T-helper 22 cell (primary cell): Measurements from ENCODE around the gene ATP1B1.

Experiments used
- DNase-seq: peaks from one replicate; pipeline ENCODE4 v3.0.0-alpha.2; 2020; ENCODE audit warnings: low read depth

The ATP1B1 gene

GRCh38 chr1:169106095-169106920, at the start of gene ATP1B1:
ATP1B1 (plus strand) TSS chr1:169106690; CDS start chr1:169106830, 140 bp downstream.
- peak; percentile 69 for DNase-seq

DNA sequence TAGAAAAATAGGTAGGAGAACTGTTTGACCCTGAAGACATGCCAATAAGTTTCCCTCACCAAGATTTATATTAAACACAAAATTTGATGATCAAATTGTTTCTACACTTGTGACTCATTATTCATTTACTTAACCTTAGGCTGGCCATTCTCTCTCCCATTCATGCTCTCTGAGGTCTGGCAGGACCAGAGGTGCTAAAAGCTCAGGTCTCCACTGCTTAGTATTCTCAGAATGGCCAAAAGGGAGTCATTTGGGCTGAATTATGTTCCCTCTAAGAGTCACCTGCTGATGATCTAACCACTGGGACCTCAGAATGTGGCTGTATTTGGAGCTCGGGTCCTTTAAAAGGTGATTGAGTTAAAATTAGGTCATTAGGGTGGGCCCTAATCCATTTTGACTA, 47.1 kb upstream of the ATP1B1 start:
- no peak for DNase-seq

DNA sequence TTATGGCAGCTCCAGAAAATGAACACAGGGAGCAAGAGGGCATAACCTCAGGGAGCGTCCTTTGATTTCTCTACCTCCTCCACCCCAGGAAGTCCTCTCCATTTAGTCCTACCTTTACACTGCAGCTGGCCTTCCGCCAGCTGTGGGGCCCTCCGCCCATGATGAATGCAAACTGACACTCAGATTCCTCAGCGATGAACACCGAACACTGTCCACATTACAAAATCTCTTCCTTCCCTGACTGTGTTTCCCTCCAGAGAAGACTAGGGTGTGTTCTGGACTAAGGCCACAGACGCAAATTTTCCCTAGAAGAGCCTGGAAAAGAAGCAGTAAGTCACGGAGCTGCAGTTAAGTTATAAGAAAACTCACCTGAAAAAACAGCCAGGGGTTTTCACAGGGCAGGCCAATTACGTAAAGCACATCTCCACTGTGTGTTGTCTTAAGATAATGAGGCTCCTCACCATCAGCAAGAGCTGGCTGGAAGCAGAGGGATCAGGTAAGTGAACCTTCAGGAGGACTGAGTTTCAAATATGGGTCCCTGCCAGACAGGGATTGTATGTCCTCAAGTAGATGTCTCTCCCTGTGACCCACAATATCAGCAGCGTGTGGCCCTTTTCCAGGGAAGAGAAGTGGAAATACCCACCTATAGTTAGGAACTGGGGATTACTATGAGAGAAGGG, 46.3 kb upstream of the ATP1B1 start:
- no peak for DNase-seq

DNA sequence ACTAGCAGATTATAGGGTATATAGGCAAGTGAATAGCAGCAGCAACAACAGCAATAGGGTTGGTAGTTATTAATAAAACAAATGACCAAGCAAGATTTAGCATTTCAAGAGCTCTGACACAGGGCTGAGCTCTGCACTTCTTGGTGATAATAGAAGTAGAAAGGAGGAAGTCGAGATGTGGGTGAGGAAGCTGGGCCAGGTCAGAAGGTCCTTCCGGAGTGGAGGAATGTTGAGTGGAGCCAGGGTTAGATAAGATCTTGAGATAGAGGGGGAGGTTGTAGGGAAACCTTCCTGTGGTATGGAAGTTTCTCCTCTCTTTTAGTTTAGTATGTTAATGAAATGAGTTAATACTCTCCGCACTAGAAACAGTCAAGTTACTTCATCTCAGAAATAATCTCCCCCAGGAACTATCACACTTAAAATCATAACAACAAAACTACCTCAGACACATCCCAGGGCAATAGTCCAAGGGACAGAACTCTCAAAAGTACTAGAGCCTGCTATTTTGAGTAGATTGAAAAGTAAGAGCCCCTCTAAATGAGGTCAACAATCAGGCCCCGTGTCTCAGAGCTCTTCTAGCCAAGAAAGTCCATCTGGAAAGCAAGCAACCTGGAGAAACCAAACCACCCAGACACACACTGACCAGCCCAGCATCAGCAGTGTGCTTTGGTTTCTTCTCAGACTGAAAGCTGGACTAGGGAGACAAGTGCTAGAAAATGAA, 45.4 kb upstream of the ATP1B1 start:
- DNase-seq: no peak

DNA sequence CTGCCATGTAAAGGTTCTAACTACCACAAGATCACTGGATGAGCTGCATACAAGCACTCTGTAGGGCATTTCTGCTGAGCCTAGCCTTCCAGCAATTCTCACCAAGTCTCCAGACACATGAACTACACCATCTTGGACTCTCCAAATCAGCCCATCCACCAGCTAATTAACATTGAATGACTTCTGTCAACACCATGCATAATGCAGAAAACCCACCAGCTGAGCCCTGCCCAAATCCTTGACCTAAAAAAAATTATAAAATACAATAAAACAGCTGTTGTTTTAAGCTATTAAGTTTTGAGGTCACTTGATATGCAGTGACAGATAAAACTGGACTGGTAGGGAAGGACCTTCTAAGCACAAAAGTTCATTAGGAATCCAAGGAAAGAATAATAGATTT, 44.3 kb upstream of the ATP1B1 start:
- DNase-seq: no peak

DNA sequence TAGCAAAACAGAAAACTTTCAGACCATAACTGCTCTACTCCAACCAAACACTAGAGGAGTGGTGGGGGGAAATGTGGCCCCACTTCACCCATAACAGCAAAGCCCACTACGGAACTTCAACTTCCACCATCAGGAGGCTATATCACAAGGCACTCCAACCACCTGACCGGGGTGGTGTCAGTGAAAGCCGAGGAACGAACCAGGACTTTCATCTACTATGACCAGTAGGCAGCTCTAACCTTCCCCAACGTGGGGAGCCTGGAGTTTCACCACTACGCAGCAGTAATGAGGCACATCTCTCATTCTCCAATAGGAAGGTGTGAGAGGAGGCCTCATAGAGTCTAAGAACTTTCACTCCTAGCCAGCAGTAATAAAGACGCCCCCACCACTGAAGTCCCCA, 42.4 kb upstream of the ATP1B1 start:
- no peak for DNase-seq

GRCh38 chr1:169070547-169070946, 35.9 kb upstream of the ATP1B1 start:
- DNase-seq: no peak

DNA sequence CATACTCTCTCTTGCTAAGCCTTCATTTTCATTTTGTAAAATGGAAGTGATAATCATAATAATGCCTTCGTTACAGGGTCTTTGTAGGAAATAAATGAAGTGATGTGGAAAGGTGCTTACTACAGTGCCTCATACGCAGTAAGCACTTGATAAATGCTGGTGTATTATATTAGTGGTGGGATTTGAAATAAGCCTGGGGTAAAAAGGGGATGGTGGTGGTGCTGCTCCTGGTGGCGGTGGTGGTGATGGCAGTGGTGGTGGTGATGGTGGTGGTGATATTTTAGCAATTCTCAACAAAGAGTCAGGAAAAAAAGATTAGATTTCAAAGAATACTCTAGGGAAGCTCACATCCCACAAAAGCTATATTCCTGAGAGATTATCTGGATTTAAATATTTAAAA, 35.5 kb upstream of the ATP1B1 start:
- no peak for DNase-seq

DNA sequence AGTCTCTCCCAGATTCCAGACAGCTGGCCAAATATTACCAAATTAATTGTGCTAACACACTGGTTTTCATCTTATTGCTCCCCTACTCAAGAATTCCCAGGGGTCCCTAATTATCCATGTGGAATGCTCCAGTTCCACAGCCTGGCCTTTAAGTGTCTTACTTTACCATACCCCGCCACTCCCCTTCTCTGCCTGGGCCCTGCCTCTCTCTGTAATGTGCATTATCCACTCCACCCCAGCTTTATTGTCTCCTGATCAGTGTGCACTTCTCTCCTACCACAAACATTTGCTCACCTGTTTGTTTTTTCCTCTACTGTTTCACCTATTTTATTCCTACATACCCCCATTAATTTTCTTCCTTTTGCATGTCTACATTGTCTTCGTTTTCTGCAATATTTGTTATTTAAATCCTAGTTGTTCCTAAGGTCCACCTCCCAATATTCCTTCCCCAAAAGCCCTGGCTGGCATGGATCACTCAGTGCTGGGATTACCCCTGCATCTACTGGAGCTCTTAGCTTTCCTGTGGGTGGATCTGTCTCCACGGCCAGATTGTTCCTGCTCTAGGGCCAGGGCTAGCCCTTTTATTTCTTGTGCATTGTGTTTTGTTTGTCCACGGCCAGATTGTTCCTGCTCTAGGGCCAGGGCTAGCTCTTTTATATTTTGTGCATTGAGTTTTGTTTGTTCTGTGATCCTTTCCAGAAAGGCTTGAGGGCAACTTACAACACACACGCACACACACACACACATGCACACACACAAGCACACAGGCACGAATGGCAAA, 33.4 kb upstream of the ATP1B1 start:
- DNase-seq: no peak

DNA sequence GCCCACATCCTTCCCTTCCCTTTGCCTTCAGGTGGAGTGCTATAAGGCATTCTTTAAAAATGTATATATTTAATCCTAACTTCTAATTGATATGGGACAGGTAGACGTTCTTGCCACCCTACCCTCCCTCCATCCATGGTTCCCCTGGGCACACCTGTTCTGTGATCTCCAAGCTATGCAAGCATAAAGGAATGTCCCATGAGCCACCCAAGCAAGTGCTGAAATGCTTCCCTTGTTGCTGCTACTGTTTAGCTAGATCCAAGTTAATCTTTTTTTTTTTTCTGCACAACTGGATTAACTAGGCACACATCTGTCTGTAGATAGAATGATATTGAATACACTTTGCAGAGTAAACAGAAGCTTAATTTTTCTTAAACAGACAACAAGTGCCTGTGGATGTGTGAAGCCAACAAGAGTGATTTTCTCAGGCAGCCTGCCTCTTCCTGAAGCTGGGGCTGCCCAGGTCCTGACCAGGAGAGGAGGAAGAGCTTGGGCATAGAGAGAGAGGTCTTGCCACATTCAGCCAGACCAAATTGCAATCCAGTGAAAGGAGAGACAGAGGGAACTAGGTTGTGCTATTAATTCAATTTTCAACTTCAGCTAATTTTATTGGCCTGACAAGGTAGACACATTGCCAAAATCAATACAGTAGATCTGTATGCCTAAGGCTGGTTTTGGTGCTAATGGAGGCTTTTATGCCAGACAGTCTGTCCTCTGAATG, 28.2 kb upstream of the ATP1B1 start:
- DNase-seq: no peak

- no peak for DNase-seq
These were observed 24.9 kb upstream of the ATP1B1 start for GRCh38 chr1:169081503-169082123.

GRCh38 chr1:169085911-169086310, 20.6 kb upstream of the ATP1B1 start:
- DNase-seq: no peak

- no peak for DNase-seq
These were observed 19.7 kb upstream of the ATP1B1 start for GRCh38 chr1:169086603-169087455.

DNA sequence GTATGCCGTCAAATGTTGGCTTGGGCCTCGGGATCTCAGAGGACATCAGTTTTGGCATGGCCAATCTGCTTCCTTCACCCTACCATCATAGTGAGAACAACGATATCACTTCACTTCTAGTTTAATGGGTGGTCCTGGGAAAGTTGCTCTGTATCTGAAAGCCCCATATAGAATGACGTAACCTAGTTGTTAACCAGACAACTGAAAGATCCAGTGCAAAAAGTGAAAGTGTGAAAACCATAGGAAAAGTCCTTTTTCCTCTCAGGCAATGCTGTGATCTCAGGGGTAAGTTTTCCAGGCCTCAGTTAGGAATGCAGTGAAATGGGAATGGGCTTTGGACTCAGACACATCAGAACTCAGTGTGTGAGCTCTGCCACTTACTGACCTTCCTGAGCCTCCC, 18.6 kb upstream of the ATP1B1 start:
- DNase-seq: no peak

DNA sequence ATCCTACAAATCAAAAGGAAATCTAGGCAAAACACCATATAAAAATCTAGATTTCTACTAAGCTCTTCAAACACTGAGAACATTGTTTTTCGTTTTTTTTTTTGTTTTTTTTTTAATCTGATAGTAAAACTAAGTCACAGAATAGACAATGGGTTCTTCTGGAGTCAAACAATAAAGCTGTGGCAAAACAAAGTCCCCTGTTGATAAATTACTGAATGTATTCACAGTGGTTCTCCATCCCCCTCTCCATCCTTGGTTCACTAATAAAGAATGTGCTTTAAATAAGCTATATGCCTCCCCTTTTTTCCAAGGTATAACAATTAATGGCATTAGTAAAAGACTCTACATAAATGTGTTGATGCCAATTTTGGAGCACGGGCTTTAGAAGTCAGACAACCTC, 16.7 kb upstream of the ATP1B1 start:
- DNase-seq: no peak

- no peak for DNase-seq
These were observed 16.1 kb upstream of the ATP1B1 start for GRCh38 chr1:169090308-169090899.

DNA sequence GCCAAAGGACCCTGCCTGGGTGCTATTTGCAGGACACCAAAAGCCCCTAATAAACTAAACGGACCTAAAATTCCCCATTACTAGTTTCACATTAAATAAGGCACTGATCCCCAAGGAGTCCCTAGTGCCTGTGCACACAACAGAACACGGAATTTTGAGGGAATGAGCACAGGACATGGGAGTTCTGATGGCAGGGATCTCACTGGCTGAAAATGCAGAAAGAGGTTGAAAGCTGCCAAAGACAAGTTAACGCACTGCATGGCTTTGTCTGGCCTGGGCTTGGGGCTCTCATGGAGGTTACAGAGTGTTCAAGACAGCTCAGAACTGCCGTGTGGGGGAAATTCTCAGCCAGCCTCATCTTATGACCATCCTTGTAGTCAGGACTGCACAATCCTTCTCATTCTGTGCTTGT, 15.6 kb upstream of the ATP1B1 start:
- no peak for DNase-seq

GRCh38 chr1:169091480-169091941, 15.0 kb upstream of the ATP1B1 start:
- no peak for DNase-seq

DNA sequence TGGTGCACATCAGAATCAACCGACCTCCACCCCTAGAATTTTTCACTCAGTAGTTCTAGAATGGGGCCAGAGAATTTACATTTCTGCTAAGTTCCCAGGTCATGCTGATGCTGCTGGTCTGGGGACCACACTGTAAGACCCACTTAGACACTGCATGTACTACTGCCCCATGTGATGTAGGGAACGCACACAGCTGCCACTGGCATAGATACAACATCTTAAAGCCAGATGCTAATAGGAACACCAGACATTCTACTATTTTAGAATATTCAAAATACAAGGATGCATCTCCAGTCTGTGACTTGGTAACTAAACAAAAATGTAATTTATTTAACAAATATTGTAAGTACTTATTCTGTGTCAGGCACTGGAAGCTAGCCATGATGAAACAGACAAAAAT, 14.1 kb upstream of the ATP1B1 start:
- no peak for DNase-seq
